ENCODE data around the gene STON2.
A peak's percentile ranks its signal among the peaks of the same experiment; 100 is the strongest.

STON2 gene

DNA sequence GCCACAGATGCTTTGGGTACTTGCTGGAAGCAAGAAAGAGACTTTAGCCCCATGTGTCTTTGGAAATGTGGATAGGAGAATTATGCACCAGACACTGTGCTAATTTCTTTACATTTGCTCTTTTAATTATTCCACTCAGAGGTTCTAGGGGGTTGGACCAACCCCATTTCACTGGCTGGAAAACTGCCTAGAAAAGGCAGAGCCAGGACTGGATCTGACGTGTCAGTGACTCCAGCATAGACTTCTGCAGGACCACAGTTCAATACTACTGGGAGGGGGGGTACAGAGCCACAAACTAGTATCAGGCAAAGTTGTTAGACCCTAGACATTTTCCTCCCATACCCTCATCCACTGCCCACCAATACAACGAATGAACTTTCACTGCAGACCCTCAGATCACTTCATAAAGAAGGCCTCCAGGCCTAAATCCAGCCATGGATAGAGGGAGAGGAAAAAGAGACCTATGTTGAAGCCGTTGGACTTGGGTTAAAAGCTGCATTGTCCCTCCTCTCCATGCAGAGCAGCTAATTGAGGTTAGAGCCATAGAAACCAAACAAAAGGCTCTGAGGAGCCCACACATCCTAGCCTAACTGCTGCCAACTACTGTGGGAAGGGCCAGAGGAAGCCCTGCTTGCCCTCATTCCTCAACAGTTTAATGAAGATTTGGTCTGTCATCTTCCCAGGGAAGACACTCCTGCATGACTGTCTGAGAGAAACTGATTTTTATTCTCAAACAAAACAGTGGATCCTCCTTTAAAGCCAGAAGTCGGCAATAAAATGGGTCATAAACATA lies 68.7 kb downstream of the STON2 start:
- peak; percentile 57 for DNase-seq

DNA sequence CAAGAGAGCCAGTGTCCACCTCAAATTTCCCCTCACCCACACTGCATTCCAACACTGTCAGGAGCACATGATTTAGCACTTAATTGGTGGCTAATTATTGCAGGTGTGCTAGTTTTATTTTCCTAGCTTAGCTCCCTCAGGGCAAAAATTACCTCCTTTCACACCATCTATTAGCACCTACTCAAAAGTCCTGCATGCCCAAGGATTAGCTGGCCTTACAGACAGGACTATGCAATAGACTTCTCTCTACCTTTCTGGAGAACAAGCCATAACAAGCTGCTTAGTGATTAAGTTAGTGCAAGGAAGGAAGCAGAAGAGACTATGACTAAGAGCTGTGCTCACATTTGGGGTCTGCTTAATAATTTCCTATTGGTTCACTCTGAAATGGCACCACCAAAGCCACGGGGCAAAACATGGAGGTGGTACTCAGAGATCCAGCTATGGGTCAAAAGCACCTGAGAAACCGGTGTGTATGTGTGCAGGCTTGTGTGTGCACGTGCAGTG lies 69.5 kb downstream of the STON2 start:
- no peak for DNase-seq

DNA sequence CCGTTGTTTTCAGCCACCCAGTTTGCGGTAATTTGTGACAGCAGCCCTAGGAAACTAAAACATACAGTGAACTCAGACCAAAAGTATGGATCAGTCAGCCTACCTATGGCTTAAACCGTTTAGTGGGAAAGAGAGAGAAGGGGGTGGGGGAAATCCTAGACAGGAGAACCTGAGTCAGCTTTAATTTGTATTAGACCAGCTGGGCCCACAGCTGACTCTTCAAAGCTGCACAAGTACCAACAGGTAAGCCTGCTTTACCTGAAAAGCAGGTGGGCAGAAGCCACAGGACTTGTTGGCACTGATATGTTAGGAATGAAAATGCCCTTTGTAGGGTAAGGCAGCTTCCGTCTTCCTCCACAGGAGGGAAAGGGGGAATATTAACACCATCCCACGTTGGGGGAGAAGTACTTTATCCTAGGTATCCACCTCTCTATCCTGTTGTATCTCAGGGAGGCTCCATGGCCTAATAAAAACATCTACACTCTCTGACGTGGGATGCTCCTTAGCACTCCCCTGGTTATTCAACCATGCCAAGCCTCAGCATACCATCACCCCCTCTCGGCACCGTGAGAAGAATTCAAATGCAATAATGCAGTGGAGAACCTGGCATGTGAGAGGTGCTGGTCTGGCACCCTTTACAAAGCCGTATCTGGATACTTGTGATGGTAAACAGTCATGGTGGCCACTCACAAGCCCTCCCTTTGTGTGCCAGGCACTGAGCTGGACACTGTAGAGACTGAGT lies 70.3 kb downstream of the STON2 start:
- no peak for DNase-seq

DNA sequence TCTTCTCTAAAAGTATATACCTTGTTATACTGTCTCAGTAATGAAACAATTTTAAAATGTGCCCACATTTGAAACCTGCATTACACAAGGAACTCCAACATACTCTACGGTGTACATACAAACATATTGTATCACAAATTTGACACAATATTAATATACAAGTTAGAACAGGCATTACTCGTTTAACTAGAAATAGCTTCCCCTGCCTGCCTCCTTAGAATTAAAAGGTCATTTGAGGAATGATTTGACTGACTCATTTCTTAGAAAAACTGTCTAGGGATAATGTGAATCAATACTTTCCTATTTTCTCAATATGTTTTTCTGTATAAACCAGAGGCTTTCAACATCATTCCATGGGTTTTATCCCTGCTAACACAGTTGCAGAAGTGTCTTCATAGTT lies 73.7 kb downstream of the STON2 start:
- no peak for DNase-seq

DNA sequence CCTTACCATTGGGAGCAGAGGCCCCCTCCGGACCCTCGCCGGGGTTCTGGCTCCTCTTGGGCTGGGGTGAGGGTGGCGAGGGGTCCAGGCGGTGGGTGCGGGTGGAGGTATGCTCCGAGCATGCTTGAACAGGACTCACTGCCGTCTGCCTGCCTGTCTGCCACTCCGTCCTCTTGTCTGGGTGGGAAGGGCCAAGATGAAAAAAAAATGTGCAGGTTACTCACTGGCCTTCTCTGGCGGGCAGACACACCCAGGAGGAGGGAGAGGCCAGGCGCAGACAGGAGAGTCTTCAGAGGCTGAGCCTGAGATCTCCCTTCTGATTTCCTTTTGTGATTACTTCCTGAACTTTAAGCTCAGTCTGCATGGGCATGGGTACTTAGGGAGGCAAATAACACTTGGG lies 76.1 kb downstream of the STON2 start:
- DNase-seq = peak; percentile 55

DNA sequence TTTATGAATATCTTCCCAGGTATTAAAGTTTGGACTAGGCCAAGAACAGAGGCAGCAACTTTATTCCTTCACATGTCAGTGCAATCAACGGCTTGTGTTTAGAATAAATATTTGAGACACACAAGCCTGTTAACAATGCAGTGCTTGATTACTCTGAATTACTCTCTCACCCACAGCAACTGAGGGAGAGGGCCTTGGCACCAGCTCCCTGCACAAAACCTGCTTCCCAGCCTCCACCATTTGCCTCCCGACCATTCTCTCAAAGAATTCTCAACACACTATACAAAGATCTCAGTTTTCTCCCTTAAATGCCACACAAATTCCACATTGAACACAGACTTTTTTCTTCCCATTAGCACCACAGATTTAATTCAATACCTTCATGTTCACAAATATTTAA lies 77.0 kb downstream of the STON2 start:
- no peak for DNase-seq

DNA sequence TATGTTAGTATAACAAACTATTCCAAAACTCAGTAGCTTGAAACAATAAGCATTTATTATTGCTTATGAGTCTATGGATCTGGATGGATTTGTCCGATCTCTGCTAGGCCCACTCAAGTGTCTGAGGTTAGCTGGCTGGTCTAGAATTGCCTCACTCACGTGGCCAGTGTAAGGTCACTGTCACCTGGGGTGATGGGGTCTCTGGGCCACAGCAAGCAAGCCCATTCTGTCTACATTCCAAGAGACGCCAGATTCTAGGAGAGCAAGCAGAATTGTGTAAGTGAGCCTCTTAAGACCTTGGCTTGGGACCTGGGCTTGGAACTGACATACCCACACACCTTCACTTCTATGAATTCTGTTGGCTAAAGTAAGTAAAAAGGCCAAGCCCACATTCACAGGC lies 80.2 kb downstream of the STON2 start:
- DNase-seq = no peak

DNA sequence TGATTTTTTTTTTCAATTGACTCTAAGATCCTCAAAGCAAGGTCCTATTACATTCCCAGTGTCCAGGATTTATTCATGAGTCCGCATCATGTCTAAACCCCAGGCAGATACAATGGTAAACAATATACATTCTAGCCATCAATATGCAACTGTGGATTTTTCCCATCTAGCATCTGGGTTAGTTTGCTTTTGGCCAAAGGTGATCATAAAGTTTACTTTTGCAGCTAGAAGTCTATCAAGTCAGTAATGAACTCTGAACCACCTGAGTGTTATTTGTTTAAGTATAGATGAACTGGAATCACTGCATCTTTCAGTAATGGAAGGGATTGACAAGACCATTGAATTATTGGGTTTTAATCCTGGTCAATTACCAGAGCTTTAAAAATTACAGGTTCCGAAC lies 80.8 kb downstream of the STON2 start:
- DNase-seq = no peak

DNA sequence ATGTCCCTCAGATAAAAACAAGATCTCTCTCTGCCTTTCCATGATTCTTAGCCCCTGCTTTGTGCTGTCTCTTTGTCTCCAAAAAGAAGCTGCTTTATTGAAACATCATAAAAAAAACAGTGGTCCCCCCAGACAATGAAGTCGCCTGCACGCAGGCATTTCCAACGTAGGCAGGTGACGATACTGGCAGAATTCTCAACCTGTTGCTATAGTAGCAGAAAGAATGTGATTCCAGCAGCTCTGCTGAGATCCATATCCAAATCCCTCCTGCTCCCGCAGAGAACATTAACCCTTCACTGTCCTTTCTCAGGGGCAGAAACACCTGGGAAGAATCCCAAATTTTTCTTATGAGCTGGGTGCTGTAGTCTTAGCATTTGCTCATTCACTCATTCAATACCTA lies 84.8 kb downstream of the STON2 start:
- DNase-seq = peak; percentile 51

DNA sequence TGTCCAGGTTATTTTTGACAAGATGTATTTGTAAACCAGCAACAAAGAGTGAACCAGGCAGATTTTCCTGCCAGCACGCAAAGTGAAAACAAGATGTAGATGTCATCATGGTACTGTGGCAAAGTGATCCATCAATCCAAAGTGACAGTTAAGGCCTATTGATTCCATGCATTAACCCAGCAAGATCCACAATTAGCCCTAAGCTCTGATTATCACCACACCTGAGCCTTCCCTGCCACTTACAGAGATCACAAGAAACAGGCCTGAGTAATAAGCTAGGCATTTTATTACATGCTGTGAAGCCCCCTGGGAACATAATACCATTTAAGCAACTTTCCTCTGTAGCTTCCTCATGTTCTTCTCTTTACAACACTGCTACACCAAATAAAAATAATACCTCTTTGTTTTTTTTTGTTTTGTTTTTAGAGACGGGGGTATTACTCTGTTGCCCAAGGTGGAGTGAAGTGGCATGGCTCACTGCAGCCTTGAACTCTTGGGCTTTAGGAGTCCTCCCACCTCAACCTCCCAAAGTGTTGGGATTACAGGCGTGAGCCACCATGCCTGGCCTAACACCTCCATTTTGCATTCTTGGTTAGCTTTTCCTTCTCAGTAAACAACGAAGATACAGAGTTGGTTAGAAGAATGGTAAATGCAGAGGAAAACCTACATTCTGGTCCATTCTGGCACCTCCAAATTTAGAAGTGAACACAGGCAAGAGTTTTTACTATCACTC lies 85.5 kb downstream of the STON2 start:
- DNase-seq = peak; percentile 28

DNA sequence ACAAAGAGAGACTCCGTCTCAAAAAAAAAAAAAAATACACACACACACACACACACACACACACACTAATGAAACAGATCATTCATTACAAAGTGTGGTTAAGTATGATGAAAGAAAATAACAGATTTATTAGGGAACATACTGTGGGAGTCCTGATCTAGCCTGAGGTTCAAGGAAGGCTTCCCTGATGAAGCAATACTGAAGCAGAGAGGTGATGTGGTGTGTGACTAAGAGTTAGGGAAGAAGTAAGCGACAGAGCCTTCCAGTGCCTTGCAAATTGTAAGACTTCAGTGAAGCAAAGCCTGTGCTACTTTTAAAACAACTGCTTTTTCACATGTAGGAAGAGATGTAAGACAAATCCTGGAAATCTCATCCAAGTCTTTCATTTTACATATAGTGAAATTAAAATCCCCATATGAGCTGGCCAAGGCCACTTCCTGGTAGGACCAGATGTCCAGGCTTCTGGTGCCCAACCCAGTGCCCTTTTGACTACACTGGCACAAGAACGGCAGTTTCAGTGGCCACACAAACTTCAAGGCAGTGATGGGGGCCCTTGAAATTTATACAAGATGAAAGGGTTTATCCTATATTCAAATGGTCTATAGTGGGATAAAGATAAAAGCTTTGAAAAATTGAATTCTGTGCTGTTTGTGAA lies 86.2 kb downstream of the STON2 start:
- no peak for DNase-seq

DNA sequence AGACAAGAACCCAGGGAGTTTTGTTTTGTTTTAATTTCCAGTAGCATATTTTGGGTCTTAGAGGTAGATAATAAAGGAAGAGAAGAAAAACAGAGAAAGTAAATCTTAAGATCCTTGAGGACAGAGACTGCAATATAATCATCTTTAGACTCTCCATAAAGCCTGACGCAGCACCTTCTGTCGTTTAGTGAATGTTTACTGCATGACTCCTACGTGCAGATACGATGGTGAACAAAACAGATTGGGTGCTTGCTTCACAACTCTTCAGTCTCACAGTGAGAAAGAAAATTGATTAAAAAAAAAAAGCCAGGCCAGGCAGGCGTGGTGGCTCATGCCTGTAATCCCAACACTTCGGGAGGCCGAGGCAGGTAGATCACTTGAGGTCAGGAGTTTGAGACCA lies 86.9 kb downstream of the STON2 start:
- DNase-seq = no peak

DNA sequence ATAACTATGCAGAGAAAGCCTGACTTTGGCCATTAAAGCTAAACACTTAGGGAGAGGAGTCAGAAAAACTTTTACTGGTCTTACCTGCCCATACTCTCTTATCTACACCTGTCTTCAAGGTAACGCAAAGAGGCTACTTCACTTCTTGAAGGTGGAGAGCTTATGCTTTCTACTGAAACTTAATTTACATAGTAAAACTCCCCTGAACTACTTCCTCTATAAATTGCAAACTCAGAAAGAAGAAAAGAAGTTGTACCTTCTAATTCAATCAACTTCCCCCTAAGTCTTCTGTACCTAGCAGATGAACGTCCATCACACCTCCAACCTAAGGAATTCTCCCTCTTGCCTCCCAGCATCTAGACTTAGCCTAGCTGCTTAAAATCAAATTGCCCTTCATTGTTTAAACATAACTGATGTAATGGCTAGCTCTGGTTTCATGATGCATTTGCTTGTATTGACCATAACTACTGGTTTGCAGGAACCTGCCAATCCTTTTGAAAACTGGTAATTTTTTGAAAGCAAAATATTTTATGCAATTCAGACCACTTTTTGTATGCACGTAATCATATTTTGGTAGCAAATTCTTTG lies 87.7 kb downstream of the STON2 start:
- no peak for DNase-seq

DNA sequence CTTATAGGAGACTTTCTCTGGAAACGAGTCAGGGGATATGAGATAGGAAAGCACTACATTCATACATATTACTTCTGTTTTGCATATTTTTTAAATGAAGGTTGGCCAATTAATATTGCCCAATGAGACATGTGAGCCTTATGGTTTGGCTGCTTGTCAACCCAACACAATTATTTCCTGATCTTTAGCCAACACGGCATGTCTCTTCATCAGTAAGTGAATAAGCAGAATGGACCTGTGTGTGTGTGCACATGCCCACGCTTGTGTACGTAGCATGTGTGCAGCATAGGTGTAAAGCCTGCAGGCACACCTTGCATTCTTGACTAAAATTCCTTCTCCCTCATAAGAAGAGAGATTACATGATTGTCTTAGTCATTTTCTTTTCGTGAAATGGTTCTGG lies 88.3 kb downstream of the STON2 start:
- no peak for DNase-seq

DNA sequence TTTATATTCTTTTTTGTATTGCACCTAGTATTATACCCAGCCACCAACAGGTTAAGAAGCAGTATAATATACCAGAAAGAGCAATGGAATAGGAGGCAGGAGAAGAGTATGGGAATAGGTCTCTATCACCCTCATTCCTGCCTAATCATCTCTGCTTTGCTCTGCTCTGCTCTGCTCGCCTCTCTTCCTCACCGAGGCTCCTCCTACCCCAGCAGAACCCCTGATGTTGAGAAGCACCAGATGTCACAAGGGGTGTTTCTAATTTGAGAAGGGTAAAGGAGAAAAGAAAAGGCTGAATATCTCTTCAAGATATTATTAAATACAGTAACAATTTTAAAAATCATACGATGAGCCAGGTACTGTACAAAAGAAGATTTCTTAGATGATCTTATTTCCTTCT lies 89.0 kb downstream of the STON2 start:
- no peak for DNase-seq

DNA sequence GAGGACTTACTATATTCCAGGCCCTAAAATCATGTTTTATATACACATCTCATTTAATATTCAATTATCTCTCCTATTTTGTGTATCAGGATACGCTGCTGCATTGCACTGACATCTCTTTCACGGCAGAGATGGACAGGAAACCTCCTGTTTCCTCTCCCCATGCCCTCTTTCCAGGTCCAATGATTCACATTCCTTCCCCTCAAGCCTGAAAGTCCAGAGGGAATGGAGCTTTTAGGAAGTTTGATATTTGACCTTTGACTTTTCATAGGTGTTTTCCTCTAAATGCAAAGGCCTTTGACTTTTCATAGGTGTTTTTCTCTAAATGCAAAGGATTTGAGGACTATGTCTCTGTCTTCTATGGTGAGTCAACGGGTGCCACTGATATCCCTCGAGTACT lies 89.5 kb downstream of the STON2 start:
- no peak for DNase-seq

DNA sequence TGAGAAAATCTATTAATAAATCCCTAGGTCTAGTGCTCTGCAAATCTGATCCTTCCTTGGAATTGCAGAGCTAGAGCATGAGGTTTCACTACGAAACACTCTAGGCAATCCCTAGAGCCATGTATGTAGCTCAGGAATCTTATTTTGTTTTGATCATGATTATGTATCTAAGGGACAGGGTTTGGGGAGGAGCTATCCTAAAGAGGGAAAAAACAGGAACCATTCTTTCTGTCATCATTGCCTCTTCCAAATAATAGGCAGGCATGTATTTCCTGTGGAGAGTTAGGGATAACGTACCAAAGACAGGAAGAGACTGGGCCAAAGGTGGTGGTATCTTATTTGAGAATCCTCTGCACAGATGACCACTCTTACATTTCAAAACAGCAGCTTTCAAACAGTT lies 90.6 kb downstream of the STON2 start:
- DNase-seq = no peak

DNA sequence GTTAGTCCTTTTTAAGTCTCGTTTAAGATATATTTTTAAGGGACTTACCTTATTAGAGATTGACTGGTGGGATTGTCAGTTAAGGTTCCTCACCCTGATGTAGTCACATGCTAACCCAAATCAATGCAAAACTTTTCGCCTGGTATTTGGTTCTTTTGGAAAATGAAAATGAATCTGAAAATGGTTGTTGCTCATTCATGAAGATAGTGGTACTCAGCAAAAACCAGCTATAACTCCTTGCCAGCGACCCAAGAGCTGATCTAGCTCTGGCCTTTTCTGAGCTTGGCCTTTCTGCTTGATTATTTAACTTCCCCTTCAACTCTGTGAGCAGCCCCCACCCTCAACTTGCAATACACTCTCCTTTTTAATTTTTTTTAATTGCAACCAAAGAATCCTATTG lies 94.4 kb downstream of the STON2 start:
- no peak for DNase-seq

DNA sequence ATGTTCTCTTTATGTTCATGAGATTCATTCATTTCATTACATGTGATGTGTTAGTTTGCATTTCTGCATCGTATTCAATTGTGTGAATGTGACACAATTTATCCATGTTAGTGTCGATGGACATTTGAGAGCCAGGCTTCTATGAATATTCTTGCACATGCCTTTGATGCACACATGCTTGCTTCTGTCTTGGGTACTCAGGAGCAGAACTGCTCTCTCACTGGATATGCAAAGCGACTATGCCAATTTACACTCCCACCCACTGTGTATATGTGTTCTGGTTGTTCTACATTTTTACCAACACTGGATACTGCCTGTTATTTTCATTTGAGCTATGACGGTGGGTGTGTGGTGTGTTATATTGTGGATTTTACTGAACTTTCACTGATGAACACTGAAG lies 95.1 kb downstream of the STON2 start:
- no peak for DNase-seq

DNA sequence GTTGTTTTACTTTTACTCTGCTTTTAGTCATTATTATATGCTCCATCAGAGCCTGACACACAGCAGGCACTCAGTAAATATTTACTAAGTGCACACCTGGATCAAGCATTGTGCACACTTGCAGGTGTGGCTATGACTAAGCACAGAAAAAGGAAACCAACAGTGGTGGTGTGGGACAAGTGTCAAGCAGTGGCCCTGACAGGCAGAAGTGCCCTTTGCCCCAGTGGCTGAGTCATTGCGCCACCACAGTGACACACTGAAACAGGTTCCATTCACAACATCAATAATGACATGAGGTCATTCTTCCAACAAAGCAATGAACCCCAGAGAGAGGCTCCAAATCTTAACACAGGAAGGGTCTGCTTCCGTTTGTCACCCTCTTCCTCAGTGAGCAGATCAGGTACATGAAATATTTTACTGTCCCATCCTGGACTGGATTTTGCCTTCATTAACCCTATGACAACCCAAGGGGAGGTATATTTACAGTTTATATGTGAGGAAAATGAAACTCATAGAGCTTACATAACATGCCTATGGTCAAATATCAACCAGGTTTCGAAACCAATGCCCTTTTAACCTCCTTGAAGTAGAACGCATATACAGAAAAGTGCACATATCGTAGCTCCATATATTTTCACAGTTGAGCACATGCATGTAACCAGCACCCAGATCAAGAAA lies 96.7 kb downstream of the STON2 start:
- peak; percentile 22 for DNase-seq

DNA sequence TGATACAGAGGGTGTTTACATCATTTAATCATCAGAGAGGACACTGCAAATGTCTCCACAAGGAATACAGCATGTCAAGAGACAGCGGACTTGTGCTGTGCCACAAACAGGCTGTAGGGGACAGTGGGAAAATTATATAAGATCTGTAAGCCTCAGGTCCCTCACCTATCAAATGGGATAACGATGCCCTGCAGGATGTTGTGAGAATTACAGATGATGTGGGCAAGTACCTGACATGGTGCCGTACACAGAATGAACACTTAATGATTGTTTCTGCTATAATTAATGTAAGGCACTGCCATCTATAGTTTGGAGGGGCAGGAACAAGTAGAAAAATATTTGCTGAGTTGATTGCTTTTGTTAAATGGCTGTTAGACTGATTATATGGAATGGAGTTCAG lies 97.5 kb downstream of the STON2 start:
- peak; percentile 36 for DNase-seq

DNA sequence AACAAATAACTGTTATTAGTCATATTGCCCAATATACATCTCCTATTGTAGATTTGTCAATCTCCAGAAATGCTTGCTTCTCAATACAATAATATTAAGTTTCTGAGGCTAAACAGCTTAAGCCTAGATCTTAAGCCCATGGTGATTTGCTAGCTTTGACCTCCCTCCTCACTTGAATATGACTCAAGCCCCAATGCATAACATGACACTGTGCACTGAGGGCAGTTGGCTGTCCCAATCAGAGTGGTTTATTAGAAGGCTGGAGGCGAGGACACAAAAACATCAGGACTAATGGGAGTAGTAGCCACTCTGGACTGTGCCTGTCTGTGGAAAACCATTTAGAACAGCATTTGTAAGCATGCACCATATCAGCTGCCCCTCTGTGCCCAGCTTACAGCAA lies 98.3 kb downstream of the STON2 start:
- DNase-seq = no peak

Data from COR-L47 (cell line).